HG03520 (cell line): ENCODE measurements around the gene PIGQ.
"Not testable (repeated sequence)": the region's sequence is repeated elsewhere in the genome, so short reads cannot be mapped to it uniquely, and the experiment has no call there.

Source experiments
- ATAC-seq: cut with Tn5 transposase; IDR thresholded peaks from one replicate; pipeline ENCODE4 v1.9.1; 2021; ENCODE audit warnings: mild to moderate bottlenecking, moderate library complexity; ENCODE audit not compliant: unreplicated experiment

Gene PIGQ

GRCh38 chr16:583815-584591, 14.2 kb downstream of the PIGQ start:
- ATAC-seq = no peak

GRCh38 chr16:585351-585750, 15.6 kb downstream of the PIGQ start:
- ATAC-seq = no peak

- ATAC-seq = no peak
Observed at GRCh38 chr16:586047-586644, 16.4 kb downstream of the PIGQ start.

- ATAC-seq = no peak
Observed at GRCh38 chr16:586645-587590, 17.1 kb downstream of the PIGQ start.

- ATAC-seq = peak; percentile 1
Observed at GRCh38 chr16:588639-588888, 18.8 kb downstream of the PIGQ start.

GRCh38 chr16:588889-589657, 19.3 kb downstream of the PIGQ start:
- ATAC-seq = peak; percentile 61

- peak; percentile 78 for ATAC-seq
Observed at GRCh38 chr16:589658-590187, 20.0 kb downstream of the PIGQ start, which contains the start of gene RAB40C. TSS of gene RAB40C (plus strand) at chr16:590066. CDS start at chr16:590292, 226 bp downstream.

GRCh38 chr16:590188-590814, 20.5 kb downstream of the PIGQ start:
- no peak for ATAC-seq

- ATAC-seq = no peak
Observed at GRCh38 chr16:590815-591200, 21.0 kb downstream of the PIGQ start.

- ATAC-seq = no peak
Observed at GRCh38 chr16:591231-591630, 21.5 kb downstream of the PIGQ start.

GRCh38 chr16:591892-592517, 22.2 kb downstream of the PIGQ start:
- no peak for ATAC-seq

GRCh38 chr16:592518-593306, 22.9 kb downstream of the PIGQ start:
- no peak for ATAC-seq

GRCh38 chr16:593406-593805, 23.6 kb downstream of the PIGQ start:
- ATAC-seq = no peak

GRCh38 chr16:593807-594206, 24.0 kb downstream of the PIGQ start:
- ATAC-seq = no peak

GRCh38 chr16:595094-595528, 25.3 kb downstream of the PIGQ start:
- no peak for ATAC-seq

GRCh38 chr16:595942-596735, 26.4 kb downstream of the PIGQ start:
- no peak for ATAC-seq

GRCh38 chr16:596736-597060, 26.9 kb downstream of the PIGQ start:
- ATAC-seq = no peak

- ATAC-seq = not testable (repeated sequence)
Observed at GRCh38 chr16:597655-598054, 27.9 kb downstream of the PIGQ start.
